22Rv1 (cell line): ENCODE results near the gene ZSWIM9.

Experiments used
- ZFX ChIP-seq: fragments of 450-650 bp; IDR thresholded peaks from 2 replicates; pipeline ENCODE4 v1.6.1; 2017; ENCODE audit warnings: antibody characterized with exemption, borderline replicate concordance
- TF ChIP-seq, protein P1 (sequence below): fragments of 450-650 bp; IDR thresholded peaks from 2 replicates; pipeline ENCODE4 v1.5.1; 2017; ENCODE audit warnings: mild to moderate bottlenecking

DNA sequence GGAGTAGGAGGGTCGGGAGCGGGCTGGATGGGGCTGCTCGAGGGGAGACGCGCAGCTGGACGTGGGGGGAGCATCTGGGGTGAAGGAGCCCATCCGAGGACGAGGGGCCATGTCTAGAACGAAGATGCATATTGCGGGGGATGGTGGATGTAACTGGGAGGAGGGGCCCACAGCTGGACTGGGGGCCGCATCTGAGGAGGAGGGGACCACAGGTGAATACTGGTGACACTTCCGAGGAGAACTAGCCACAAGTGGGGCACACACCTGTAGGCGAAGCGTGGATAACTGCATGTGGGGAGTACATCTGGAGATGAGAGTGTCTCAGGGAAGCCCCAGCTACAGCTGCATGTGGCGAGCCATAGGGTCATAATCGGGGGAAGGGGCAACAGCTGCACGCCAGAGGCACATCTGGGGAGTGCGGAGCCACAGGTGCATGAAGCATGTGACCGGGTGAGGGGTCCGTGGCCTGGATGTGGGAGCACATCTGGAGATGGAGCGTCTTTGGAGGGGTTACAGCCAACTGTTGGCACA, 402 bp downstream of the ZSWIM9 start:
- TF ChIP-seq, protein P1, sequence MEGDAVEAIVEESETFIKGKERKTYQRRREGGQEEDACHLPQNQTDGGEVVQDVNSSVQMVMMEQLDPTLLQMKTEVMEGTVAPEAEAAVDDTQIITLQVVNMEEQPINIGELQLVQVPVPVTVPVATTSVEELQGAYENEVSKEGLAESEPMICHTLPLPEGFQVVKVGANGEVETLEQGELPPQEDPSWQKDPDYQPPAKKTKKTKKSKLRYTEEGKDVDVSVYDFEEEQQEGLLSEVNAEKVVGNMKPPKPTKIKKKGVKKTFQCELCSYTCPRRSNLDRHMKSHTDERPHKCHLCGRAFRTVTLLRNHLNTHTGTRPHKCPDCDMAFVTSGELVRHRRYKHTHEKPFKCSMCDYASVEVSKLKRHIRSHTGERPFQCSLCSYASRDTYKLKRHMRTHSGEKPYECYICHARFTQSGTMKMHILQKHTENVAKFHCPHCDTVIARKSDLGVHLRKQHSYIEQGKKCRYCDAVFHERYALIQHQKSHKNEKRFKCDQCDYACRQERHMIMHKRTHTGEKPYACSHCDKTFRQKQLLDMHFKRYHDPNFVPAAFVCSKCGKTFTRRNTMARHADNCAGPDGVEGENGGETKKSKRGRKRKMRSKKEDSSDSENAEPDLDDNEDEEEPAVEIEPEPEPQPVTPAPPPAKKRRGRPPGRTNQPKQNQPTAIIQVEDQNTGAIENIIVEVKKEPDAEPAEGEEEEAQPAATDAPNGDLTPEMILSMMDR = no peak
- TF ChIP-seq ZFX = no peak
